Measurements from ENCODE around the gene AOAH.

The AOAH gene

GRCh38 chr7:36509962-36510361, 214.3 kb downstream of the AOAH start:
- no peaks in the 10 kb centered on the region for H3K4me1 ChIP-seq (ENCODE audit: low read length)
- H4K20me1 ChIP-seq (ENCODE audit: insufficient read depth, low read length): no peaks in the 10 kb centered on the region
- H3K4me3 ChIP-seq (ENCODE audit: low read length): no peak overlapping the region
- H3K9me3 ChIP-seq (replicated peaks; ENCODE audit: insufficient read depth, low read length): no peaks in the 10 kb centered on the region
- H3K27ac ChIP-seq (ENCODE audit: low read length): no peak overlapping the region
- no peak overlapping the region for H2AFZ ChIP-seq (ENCODE audit: low read length)
- H3K27me3 ChIP-seq (replicated peaks; ENCODE audit: insufficient read depth, low read length): no peaks in the 10 kb centered on the region
- no peak for DNase-seq
- TF ChIP-seq EZH2 (optimal IDR thresholded peaks at IDR 0.05; ENCODE audit: low read depth, low read length) (no peak), CTCF (IDR thresholded peaks at IDR 0.05; ENCODE audit: low read length) (no peak), EZH2phosphoT487 (IDR thresholded peaks at IDR 0.05; ENCODE audit: low read length) (no peak)
- H3K9me2 ChIP-seq (replicated peaks; ENCODE audit: insufficient read depth, low read length): no peaks in the 10 kb centered on the region
- no peak overlapping the region for H3K4me2 ChIP-seq (ENCODE audit: low read depth, low read length)
- no peaks in the 10 kb centered on the region for H3K79me2 ChIP-seq (ENCODE audit: low read length)
- no peak overlapping the region for H3K9ac ChIP-seq (ENCODE audit: low read length)
- H3F3A ChIP-seq (ENCODE audit: insufficient read depth, low read length): no peaks in the 10 kb centered on the region
- H3K36me3 ChIP-seq (replicated peaks; ENCODE audit: insufficient read depth, low read length): no peaks in the 10 kb centered on the region

GRCh38 chr7:36507475-36508440, 216.5 kb downstream of the AOAH start:
- H3K36me3 ChIP-seq (replicated peaks; ENCODE audit: insufficient read depth, low read length): no peaks in the 10 kb centered on the region
- H3K79me2 ChIP-seq (ENCODE audit: low read length): no peaks in the 10 kb centered on the region
- no peak overlapping the region for H3K4me2 ChIP-seq (ENCODE audit: low read depth, low read length)
- H4K20me1 ChIP-seq (ENCODE audit: insufficient read depth, low read length): no peaks in the 10 kb centered on the region
- H2AFZ ChIP-seq (ENCODE audit: low read length): no peak overlapping the region
- H3K9me3 ChIP-seq (replicated peaks; ENCODE audit: insufficient read depth, low read length): no peaks in the 10 kb centered on the region
- no peak overlapping the region for H3K9ac ChIP-seq (ENCODE audit: low read length)
- H3K27ac ChIP-seq (ENCODE audit: low read length): no peak overlapping the region
- TF ChIP-seq EZH2 (optimal IDR thresholded peaks at IDR 0.05; ENCODE audit: low read depth, low read length): no peak
- no peak for TF ChIP-seq EZH2phosphoT487 (IDR thresholded peaks at IDR 0.05; ENCODE audit: low read length)
- no peak for TF ChIP-seq CTCF (IDR thresholded peaks at IDR 0.05; ENCODE audit: low read length)
- no peak overlapping the region for H3K4me3 ChIP-seq (ENCODE audit: low read length)
- no peaks in the 10 kb centered on the region for H3K27me3 ChIP-seq (replicated peaks; ENCODE audit: insufficient read depth, low read length)
- no peaks in the 10 kb centered on the region for H3K4me1 ChIP-seq (ENCODE audit: low read length)
- no peaks in the 10 kb centered on the region for H3F3A ChIP-seq (ENCODE audit: insufficient read depth, low read length)
- no peak for DNase-seq
- no peaks in the 10 kb centered on the region for H3K9me2 ChIP-seq (replicated peaks; ENCODE audit: insufficient read depth, low read length)

GRCh38 chr7:36506820-36507219, 217.5 kb downstream of the AOAH start:
- Histone ChIP-seq H3F3A (ENCODE audit: insufficient read depth, low read length) (no peaks in the 10 kb centered on the region), H3K27ac (ENCODE audit: low read length) (no peak overlapping the region), H3K9ac (ENCODE audit: low read length) (no peak overlapping the region), H3K4me2 (ENCODE audit: low read depth, low read length) (no peak overlapping the region), H3K79me2 (ENCODE audit: low read length) (no peaks in the 10 kb centered on the region), H3K4me1 (ENCODE audit: low read length) (no peaks in the 10 kb centered on the region), H3K9me3 (replicated peaks; ENCODE audit: insufficient read depth, low read length) (no peaks in the 10 kb centered on the region), H3K36me3 (replicated peaks; ENCODE audit: insufficient read depth, low read length) (no peaks in the 10 kb centered on the region), H3K4me3 (ENCODE audit: low read length) (no peak overlapping the region), H3K9me2 (replicated peaks; ENCODE audit: insufficient read depth, low read length) (no peaks in the 10 kb centered on the region), H2AFZ (ENCODE audit: low read length) (no peak overlapping the region), H4K20me1 (ENCODE audit: insufficient read depth, low read length) (no peaks in the 10 kb centered on the region), H3K27me3 (replicated peaks; ENCODE audit: insufficient read depth, low read length) (no peaks in the 10 kb centered on the region)
- DNase-seq: no peak
- TF ChIP-seq EZH2 (optimal IDR thresholded peaks at IDR 0.05; ENCODE audit: low read depth, low read length): no peak
- no peak for TF ChIP-seq CTCF (IDR thresholded peaks at IDR 0.05; ENCODE audit: low read length)
- TF ChIP-seq EZH2phosphoT487 (IDR thresholded peaks at IDR 0.05; ENCODE audit: low read length): no peak
